ENCODE measurements around the gene POLR1D. TPM values are rescaled to one million over a fixed set of nuclear protein-coding genes. Genes with fewer than 3 reads are reported as not detected.
A peak's percentile ranks its signal among the peaks of the same experiment; 100 is the strongest.

POLR1D gene
- total RNA-seq, 1 donor from 2014 or later = 140 TPM

DNA sequence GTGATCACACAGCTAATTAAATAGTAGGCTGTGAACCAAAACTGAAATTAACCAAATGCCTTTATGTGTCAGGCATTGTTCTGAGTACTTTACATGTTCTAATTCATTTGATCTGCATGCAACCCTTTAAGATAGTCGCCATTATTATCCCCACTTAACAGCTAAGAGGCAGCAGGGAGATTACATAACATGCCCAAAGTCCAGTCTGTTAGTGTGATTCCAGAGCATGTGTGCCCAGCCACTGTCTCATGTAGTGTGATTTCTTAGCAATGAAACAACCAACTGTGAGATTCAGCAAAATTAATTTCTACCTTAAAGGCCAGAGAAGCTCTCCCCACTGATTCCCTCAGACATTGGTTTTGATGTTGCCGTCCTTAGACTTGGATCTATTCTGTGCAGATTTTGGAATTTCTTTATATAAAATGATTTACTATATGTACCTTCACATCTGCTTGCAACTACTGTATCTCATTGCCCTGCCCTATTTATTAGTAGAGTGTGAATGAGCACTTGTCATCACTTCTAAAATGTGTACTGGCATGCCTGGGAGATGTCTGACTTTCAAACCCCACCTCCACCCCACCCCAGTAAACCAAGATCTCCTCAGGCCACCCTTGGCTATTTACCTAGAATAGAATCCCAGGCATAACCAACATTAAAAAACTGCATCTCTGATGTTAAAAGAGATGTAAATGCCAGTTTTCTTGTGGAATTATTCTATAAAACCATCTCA is 41.2 kb downstream of the POLR1D start:
- TF ChIP-seq, protein P1, sequence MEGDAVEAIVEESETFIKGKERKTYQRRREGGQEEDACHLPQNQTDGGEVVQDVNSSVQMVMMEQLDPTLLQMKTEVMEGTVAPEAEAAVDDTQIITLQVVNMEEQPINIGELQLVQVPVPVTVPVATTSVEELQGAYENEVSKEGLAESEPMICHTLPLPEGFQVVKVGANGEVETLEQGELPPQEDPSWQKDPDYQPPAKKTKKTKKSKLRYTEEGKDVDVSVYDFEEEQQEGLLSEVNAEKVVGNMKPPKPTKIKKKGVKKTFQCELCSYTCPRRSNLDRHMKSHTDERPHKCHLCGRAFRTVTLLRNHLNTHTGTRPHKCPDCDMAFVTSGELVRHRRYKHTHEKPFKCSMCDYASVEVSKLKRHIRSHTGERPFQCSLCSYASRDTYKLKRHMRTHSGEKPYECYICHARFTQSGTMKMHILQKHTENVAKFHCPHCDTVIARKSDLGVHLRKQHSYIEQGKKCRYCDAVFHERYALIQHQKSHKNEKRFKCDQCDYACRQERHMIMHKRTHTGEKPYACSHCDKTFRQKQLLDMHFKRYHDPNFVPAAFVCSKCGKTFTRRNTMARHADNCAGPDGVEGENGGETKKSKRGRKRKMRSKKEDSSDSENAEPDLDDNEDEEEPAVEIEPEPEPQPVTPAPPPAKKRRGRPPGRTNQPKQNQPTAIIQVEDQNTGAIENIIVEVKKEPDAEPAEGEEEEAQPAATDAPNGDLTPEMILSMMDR (IDR thresholded peaks at IDR 0.05; ENCODE audit: insufficient read depth, low read length, severe bottlenecking) = no peak
- Histone ChIP-seq H3K4me3 (ENCODE audit: low read depth, low read length) (no peak overlapping the region), H3K36me3 (ENCODE audit: control insufficient read depth, insufficient read depth, low read length) (peaks cover 6% of the 10 kb centered on the region), H3K27me3 (ENCODE audit: control insufficient read depth, insufficient read depth, low read length) (no peaks in the 10 kb centered on the region)
- FAIRE-seq (no peak), DNase-seq (ENCODE audit: low read depth) (peak; percentile 56)

- no peaks in the 10 kb centered on the region for H3K27me3 ChIP-seq (ENCODE audit: control insufficient read depth, insufficient read depth, low read length)
- FAIRE-seq = no peak
- no peak for DNase-seq (ENCODE audit: low read depth)
- peaks cover 6% of the 10 kb centered on the region for H3K36me3 ChIP-seq (ENCODE audit: control insufficient read depth, insufficient read depth, low read length)
- TF ChIP-seq, protein P1 (IDR thresholded peaks at IDR 0.05; ENCODE audit: insufficient read depth, low read length, severe bottlenecking) = no peak
- H3K4me3 ChIP-seq (ENCODE audit: low read depth, low read length) = no peak overlapping the region
Measured at GRCh38 chr13:27663947-27664346, 42.3 kb downstream of the POLR1D start.

GRCh38 chr13:27665333-27665732 is 43.6 kb downstream of the POLR1D start:
- no peak for FAIRE-seq
- no peak overlapping the region for H3K4me3 ChIP-seq (ENCODE audit: low read depth, low read length)
- H3K36me3 ChIP-seq (ENCODE audit: control insufficient read depth, insufficient read depth, low read length) = peaks cover 6% of the 10 kb centered on the region
- no peaks in the 10 kb centered on the region for H3K27me3 ChIP-seq (ENCODE audit: control insufficient read depth, insufficient read depth, low read length)
- TF ChIP-seq, protein P1 (IDR thresholded peaks at IDR 0.05; ENCODE audit: insufficient read depth, low read length, severe bottlenecking) = peak; percentile 14
- DNase-seq (ENCODE audit: low read depth) = no peak

DNA sequence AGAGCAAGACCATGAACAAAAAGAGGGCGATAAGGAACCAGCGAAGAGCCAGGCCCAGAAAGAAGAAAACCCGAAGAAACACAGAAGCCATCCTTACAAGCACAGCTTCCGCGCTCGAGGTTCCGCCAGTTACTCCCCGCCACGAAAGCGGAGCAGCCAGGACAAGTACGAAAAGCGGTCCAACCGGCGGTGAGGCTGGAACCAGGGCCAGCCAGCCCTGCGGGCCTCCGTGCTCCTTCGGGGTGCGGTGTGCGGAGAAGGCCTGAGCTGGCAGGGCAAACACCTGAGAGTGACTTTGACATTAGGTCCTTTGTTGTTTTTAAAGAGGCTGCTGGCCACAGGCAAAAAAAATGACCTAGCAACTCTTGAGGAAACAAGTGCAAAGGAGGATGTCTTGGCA is 44.1 kb downstream of the POLR1D start:
- TF ChIP-seq, protein P1 (IDR thresholded peaks at IDR 0.05; ENCODE audit: insufficient read depth, low read length, severe bottlenecking) = no peak
- FAIRE-seq (no peak), DNase-seq (ENCODE audit: low read depth) (no peak)

GRCh38 chr13:27666951-27667350 is 45.3 kb downstream of the POLR1D start:
- peaks cover 6% of the 10 kb centered on the region for H3K36me3 ChIP-seq (ENCODE audit: control insufficient read depth, insufficient read depth, low read length)
- FAIRE-seq (no peak), DNase-seq (ENCODE audit: low read depth) (no peak)
- no peaks in the 10 kb centered on the region for H3K27me3 ChIP-seq (ENCODE audit: control insufficient read depth, insufficient read depth, low read length)
- TF ChIP-seq, protein P1 (IDR thresholded peaks at IDR 0.05; ENCODE audit: insufficient read depth, low read length, severe bottlenecking) = no peak
- H3K4me3 ChIP-seq (ENCODE audit: low read depth, low read length) = no peak overlapping the region

More for the DNA sequence above, 44.1 kb downstream of the POLR1D start:
- Histone ChIP-seq H3K27me3 (ENCODE audit: control insufficient read depth, insufficient read depth, low read length) (no peaks in the 10 kb centered on the region), H3K4me3 (ENCODE audit: low read depth, low read length) (no peak overlapping the region), H3K36me3 (ENCODE audit: control insufficient read depth, insufficient read depth, low read length) (peaks cover 6% of the 10 kb centered on the region)

GRCh38 chr13:27667946-27668345 is 46.3 kb downstream of the POLR1D start:
- H3K36me3 ChIP-seq (ENCODE audit: control insufficient read depth, insufficient read depth, low read length) = peaks cover 6% of the 10 kb centered on the region
- TF ChIP-seq, protein P1 (IDR thresholded peaks at IDR 0.05; ENCODE audit: insufficient read depth, low read length, severe bottlenecking) = no peak
- DNase-seq (ENCODE audit: low read depth) = no peak
- no peak for FAIRE-seq
- no peaks in the 10 kb centered on the region for H3K27me3 ChIP-seq (ENCODE audit: control insufficient read depth, insufficient read depth, low read length)
- H3K4me3 ChIP-seq (ENCODE audit: low read depth, low read length) = no peak overlapping the region

Measured in bronchial epithelial cell (primary cell).